Thoracic aorta (tissue), 2 donors: ENCODE results near the gene TAF5L. TPM values are rescaled to one million over a fixed set of nuclear protein-coding genes. Genes with fewer than 3 reads are reported as not detected.

Experiments
- ATAC-seq: fragments of 150-250 bp; one replicate; pipeline ENCODE4 v1.8.0; 2017; ENCODE audit warnings: low read depth; ENCODE audit not compliant: insufficient number of reproducible peaks, low FRiP score
- DNase-seq: peaks from one replicate; pipeline ENCODE4 v3.0.0-alpha.2; 2020; ENCODE audit warnings: low spot score
- H3K27ac ChIP-seq, 2 donors: fragments of 200-600 bp; sonication (generic); 1 replicate in 1 of 2; 2 replicates in 1 of 2; pipeline ENCODE4 v1.5.1; 2016; ENCODE audit warnings: mild to moderate bottlenecking in 2 of 2, moderate library complexity in 2 of 2
- H3K27me3 ChIP-seq: fragments of 200-600 bp; sonication (generic); replicated peaks from 2 replicates; pipeline ENCODE4 v1.6.0; 2016; ENCODE audit warnings: mild to moderate bottlenecking; ENCODE audit not compliant: insufficient read depth
- H3K36me3 ChIP-seq: fragments of 200-600 bp; sonication (generic); one replicate; pipeline ENCODE4 v1.5.1; 2016
- H3K4me1 ChIP-seq, 2 donors: fragments of 200-600 bp; sonication (generic); 1 replicate in 1 of 2; 2 replicates in 1 of 2; pipeline versions ENCODE4 v1.5.1 to v1.6.0; 2016; ENCODE audit warnings: low read depth in 2 of 2, mild to moderate bottlenecking in 1 of 2; ENCODE audit not compliant: control insufficient read depth in 1 of 2
- H3K4me3 ChIP-seq: fragments of 200-600 bp; sonication (generic); 2 replicates; pipeline ENCODE4 v1.5.1; 2016; ENCODE audit warnings: mild to moderate bottlenecking
- H3K9me3 ChIP-seq: fragments of 200-600 bp; sonication (generic); 2 replicates; pipeline ENCODE4 v1.5.1; 2016
- total RNA-seq, 2 donors: library from RNA; depleted of rRNA; stranded (reverse); fragments of >200 nt; gene quantifications; one replicate each; pipeline versions ENCODE4 v1.1.0 to v1.2.3, GENCODE V29; 2016
- TF ChIP-seq, protein P1 (sequence below): fragments of 200-600 bp; sonication (generic); IDR thresholded peaks from one replicate; pipeline ENCODE4 v1.5.1; 2019; ENCODE audit warnings: antibody characterized with exemption

The TAF5L gene
- total RNA-seq, 2 donors from 2014 or later, result 21.5 to 29.8 TPM

- no peak overlapping the region for H3K4me3 ChIP-seq
- TF ChIP-seq, protein P1, sequence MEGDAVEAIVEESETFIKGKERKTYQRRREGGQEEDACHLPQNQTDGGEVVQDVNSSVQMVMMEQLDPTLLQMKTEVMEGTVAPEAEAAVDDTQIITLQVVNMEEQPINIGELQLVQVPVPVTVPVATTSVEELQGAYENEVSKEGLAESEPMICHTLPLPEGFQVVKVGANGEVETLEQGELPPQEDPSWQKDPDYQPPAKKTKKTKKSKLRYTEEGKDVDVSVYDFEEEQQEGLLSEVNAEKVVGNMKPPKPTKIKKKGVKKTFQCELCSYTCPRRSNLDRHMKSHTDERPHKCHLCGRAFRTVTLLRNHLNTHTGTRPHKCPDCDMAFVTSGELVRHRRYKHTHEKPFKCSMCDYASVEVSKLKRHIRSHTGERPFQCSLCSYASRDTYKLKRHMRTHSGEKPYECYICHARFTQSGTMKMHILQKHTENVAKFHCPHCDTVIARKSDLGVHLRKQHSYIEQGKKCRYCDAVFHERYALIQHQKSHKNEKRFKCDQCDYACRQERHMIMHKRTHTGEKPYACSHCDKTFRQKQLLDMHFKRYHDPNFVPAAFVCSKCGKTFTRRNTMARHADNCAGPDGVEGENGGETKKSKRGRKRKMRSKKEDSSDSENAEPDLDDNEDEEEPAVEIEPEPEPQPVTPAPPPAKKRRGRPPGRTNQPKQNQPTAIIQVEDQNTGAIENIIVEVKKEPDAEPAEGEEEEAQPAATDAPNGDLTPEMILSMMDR, result no peak
- ATAC-seq (no peak), DNase-seq (no peak)
- no peaks in the 10 kb centered on the region for H3K36me3 ChIP-seq
- peaks cover 23 to 77% of the 10 kb centered on the region in 2 donors for H3K4me1 ChIP-seq
- H3K27ac ChIP-seq, result no peak overlapping the region
- no peaks in the 10 kb centered on the region for H3K9me3 ChIP-seq
- H3K27me3 ChIP-seq, result no peaks in the 10 kb centered on the region
These were observed 6.3 kb downstream of the TAF5L start for GRCh38 chr1:229619614-229620013.

- Histone ChIP-seq H3K27ac (no peak overlapping the region), H3K4me1 (peaks cover 17 to 70% of the 10 kb centered on the region in 2 donors), H3K27me3 (no peaks in the 10 kb centered on the region), H3K36me3 (no peaks in the 10 kb centered on the region), H3K9me3 (no peaks in the 10 kb centered on the region), H3K4me3 (no peak overlapping the region)
- ATAC-seq (no peak), DNase-seq (no peak)
- TF ChIP-seq, protein P1, result no peak
These were observed 6.9 kb downstream of the TAF5L start for GRCh38 chr1:229619002-229619401.

DNA sequence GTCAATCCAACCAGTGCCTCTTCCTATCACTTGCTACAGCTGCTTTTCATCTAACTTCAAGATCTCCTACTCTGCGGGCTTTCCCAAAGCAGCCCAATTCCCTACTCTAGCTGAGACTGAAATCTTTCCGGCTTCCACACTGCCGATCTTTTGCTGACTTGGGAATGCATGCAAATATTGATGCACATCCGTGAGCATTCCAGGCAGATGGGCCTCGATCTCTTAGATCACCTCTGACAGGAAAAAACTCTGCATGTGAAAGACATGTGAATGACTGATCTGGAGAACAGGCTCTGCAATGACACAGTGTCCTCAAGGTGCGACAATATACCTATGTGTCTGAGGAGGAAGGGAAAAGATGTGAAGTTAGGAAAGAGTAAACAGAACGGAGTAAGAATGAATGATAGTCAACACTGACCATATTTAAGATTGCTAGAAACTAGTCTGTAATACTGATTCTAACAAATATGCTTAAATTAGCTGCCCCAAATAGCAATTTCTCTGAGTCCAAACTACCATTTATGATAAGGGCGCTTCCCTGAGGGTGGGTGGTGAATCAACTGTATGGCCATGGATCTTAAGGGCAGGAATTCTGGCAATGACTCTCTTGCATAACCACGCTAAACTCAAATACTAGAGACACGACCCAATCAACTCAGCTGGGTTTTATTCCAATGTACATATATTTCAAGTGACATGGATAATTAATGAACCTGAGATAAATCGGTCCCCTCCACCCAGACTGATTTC lies 8.4 kb downstream of the TAF5L start:
- TF ChIP-seq, protein P1, result no peak
- DNase-seq, result no peak

DNA sequence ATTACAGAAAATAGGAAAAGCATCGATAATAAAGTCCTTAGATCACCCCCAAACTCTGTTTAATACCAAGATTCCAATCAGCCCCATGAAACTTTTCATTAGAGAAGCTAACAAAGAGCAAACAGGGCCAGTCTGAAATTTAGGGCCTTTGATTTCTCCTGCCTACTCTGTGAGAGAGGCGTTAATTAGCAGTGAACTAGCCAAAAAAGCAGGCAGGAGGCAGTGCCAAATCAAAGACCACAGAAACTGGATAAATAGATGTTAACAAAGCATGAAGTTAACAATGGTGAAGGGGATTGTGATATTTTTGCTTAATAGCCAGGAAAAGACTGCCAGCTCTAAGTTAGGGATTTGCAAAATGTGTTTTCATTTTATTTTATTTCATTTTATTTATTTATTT lies 11.2 kb downstream of the TAF5L start:
- DNase-seq, result no peak
- Histone ChIP-seq H3K4me3 (no peak overlapping the region), H3K4me1 (peaks cover 0 to 33% of the 10 kb centered on the region in 2 donors), H3K9me3 (no peaks in the 10 kb centered on the region), H3K36me3 (peaks cover 27% of the 10 kb centered on the region), H3K27me3 (no peaks in the 10 kb centered on the region), H3K27ac (no peak overlapping the region)
- no peak for ATAC-seq
- TF ChIP-seq, protein P1, result no peak

More for the DNA sequence above, 8.4 kb downstream of the TAF5L start:
- Histone ChIP-seq H3K4me1 (peaks cover 10 to 56% of the 10 kb centered on the region in 2 donors), H3K36me3 (peaks cover 4% of the 10 kb centered on the region), H3K9me3 (no peaks in the 10 kb centered on the region), H3K27me3 (no peaks in the 10 kb centered on the region), H3K4me3 (no peak overlapping the region), H3K27ac (no peak overlapping the region)
- ATAC-seq, result no peak

DNA sequence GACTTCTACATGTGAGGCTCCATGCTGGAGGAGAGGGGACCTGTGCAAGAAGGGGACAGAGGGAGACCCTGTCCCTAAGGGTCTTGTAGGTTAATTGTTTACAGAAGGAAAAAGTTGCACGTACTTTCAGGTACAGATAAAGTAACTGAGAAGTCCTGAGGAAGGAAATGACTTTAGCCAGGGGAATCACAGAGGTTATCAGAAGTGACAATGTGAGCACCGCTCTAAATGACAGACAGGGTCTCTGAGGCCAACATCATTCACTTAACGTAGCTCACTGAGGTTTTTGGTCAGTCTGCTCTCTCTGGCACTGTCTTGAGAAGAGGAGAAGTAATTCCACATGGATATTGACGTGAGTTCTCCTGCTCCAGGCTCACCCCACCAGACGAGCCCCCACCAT lies 12.0 kb downstream of the TAF5L start:
- H3K4me1 ChIP-seq, result peaks cover 0 to 26% of the 10 kb centered on the region in 2 donors
- H3K4me3 ChIP-seq, result no peak overlapping the region
- DNase-seq, result no peak
- TF ChIP-seq, protein P1, result no peak
- ATAC-seq, result no peak
- no peaks in the 10 kb centered on the region for H3K27me3 ChIP-seq
- H3K9me3 ChIP-seq, result no peaks in the 10 kb centered on the region
- no peak overlapping the region for H3K27ac ChIP-seq
- H3K36me3 ChIP-seq, result peaks cover 35% of the 10 kb centered on the region
